Activated CD4-positive, alpha-beta T cell treated with anti-CD3 and anti-CD28 coated beads, Interleukin-2, amount 50 U/mL, for 24 hours (primary cell): ENCODE measurements around the gene POFUT2.

ENCODE experiments used
- DNase-seq, 2 donors: peaks; one replicate each; pipeline ENCODE4 v3.0.0-alpha.2; 2020; ENCODE audit warnings: low read depth in 1 of 2, low spot score in 1 of 2

Gene POFUT2

DNA sequence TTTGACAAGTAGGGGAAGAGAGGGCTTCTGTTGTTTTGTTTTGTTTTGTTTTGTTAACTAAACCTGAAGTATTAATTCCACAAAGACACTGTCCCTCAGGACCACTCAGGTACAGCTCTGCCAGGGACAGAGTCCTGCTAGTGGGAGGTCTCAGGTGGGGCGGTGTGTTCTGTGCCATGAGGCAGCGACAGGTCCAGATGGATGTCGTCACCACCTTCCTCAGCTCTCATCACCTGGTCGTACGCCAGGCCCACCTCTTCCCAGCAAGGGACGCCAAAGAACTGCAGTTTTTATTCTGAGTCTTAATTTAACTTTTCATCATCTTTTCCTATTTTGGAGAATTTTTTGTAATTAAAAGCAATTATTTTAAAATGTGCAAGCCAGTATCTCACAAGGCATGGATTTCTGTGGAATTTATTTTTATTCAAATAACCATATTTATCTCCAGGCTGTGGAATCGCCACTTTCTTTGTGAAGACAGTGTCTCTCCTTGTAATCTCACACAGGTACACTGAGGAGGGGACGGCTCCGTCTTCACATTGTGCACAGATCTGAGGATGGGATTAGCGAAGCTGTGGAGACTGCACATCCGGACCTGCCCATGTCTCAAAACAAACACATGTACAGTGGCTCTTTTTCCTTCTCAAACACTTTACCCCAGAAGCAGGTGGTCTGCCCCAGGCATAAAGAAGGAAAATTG is 62.5 kb downstream of the POFUT2 start:
- no peak for DNase-seq

DNA sequence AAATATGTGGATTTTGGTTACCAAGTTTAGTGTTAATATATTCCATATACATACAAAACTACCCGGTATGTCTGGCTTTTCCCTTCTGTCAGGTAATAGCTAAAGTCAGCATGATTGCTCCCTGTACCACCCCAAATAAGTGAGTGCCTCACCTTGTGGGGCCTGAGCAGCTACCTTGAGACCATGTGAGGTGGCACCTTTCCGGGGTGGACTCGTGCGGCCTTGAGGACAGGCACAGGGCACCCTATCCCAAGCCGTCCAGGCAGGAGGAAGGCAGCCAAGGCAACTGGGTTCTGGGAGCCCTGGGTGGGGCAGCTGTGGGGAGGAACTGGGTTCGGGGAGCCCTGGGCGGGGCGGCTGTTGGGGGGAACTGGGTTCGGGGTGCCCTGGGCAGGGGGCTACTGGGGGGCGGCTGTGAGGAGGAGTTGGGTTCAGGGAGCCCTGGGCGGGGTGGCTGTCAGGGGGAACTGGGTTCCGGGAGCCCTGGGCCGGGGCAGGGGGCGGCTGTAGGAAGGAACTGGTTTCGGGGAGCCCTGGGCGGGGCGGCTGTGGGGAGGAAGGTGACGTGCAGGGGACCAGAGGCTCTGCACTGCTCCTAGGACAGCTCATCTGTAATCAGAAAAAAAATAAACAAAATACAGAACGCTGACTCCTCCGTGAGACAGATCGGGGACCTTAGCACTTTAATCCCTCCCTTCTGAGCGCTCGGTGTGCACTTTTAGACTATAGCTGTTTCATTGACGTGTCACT is 63.3 kb downstream of the POFUT2 start:
- peak in 1 of 2 donors; percentile 28 for DNase-seq

DNA sequence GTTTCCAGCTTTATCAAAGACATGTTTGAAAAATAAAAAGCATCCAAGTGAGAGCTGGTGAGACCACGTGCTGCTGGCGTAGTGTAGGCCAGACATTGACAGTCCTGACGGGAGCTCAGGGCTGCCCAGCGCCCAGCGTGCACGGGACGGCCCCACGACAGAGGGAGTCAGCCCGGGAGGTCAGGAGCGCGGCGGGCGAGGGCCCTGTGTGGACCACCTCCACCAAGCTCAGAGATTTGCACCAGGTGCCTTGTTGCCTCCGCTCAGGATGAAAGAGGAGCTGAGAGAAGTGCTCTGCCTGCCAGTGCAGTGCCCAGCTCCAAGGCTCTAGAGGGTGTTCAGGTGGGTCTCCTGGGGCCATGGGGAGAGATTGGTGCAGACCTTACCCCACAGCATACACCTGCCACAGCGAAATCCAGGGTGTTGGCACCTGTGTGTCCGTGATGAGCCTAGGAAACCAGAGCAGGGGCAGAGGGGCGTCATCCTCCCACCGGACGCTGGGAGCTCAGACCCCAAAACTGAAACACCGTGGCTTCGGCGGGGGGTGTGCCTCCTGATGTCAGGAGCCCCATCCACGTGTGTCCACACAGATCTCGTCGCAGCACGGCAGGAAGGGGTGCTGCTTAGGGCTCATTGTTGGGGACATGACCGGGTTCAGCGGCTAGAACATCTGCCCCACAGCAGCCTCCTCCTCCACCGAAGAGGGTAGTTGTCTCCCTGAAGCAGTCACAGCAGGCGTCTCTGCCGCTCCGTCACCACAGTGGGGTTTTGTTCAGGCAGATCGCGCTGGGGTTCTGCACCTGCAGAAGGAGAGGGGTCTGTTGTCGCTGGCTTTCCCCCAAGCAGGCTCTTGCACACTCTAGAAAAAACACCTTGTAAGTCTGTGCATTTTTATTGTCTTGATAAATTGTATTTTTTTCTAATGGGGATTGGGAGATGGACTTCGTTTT is 64.2 kb downstream of the POFUT2 start:
- DNase-seq = no peak

DNA sequence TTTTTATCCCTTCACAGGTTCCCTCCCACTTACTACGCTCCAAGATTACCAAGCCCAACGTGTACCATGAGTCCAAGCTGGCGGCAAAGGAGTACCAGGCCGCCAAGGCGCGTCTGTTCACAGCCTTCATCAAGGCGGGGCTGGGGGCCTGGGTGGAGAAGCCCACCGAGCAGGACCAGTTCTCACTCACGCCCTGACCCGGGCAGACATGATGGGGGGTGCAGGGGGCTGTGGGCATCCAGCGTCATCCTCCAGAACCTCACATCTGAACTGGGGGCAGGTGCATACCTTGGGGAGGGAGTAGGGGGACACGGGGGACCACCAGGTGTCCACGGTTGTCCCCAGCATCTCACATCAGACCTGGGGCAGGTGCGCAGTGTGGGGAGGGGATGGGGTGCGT is 65.7 kb downstream of the POFUT2 start:
- no peak for DNase-seq

DNA sequence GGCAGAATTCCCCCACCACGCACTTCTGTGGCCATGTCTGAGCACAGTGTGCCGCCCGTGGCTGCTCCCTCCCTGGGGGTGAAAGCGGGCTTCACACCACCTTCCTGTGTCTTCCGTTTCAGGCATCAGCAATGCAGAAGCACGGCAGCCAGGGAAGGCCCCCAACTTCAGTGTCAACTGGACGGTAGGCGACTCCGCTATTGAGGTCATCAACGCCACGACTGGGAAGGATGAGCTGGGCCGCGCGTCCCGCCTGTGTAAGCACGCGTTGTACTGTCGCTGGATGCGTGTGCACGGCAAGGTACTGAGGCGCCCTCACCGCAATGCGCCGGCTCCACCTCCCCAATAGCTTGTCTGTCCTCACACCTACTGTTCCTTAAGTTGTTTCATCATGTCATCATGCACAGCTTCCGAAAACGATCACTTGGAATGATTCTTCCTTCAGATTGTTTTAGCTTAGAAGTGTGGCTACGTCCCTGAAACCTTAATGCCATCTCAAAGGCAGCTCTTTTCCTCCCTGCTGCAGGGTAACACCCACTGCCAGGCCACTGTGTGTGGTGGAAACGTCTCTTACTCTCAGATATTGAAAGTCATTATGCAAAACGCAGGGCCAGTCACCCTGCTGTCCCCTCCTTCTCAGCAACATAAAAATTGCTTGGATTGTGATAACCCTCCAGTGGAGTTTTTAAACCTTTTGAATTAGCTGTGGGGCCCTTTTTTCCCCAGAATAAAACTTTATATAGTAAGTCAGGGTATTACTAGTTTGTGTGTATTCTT is 66.8 kb downstream of the POFUT2 start:
- DNase-seq = no peak

DNA sequence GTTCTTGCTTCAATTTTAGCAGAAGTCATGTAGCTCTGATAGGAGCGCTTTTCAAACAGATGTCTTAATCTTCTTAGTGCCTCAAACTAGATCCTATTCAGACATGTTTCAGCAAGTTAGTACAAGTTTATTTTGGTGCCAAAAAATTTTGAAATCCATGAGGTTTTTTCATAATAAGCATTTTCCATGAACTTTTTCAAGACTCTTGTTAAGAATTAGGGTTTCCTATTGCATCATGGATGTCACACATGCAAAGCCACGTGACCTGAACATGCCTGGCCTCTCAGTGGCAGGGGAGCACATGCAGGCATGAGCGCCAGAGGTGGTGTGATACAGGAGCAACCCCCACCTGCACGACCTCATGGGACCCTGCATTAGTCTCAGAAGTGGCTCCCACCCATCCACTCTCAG is 67.6 kb downstream of the POFUT2 start:
- no peak for DNase-seq

DNA sequence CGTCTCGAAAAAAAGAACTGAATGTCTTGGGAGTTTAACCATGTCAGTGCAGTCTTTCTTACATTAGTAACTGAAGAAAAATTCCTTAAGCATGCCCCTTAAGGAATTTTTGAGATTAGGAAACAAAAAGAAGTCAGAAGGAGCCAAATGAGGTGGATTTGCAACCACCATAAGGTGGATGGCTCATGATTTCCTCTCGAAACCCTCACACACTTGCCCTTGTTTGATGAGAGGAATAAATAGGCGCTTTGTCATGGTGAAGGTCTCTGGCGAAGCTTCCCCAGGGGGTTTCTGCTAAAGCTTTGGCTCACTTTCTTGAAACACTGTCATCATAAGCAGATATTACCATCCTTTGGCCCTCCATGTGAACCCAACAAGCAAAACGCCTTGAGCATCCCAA is 68.2 kb downstream of the POFUT2 start:
- DNase-seq = no peak

DNA sequence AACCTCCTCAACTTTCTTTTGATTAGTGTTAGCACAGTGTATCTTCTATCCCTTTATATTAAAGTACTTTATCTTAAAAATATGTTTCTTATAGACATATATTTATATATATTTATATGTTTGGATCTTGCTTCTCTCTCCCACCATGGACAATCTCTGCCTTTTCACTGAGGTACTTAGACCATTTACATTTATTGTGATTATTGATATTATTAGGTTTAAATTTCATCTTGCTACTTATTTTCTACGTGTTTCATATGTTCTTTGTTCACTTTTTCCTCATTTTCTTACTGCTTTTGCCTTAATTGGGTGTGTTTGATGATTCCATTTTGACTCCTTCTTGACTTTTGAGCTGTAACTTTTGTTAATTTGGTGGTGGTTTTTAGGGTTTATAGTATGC is 70.7 kb downstream of the POFUT2 start:
- DNase-seq = no peak

DNA sequence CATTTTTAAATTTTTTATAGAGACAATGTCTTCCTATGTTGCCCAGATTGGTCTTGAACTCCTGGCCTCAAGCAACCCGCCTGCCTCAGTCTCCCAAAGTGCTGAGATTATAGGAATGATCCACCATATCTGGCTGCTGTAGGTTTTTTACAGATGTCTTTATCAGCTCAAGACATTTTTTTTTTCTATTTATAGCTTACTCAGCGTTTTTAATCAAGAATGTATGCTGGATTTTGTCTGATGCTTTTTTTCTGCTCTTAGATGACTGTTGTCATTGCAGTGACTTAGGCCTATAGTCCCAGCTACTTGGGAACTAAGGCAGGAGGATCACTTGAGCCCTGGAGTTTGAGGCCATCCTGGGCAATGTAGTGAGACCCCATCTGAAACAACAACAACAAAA is 72.5 kb downstream of the POFUT2 start:
- DNase-seq = no peak
